Measurements from ENCODE around the gene MTCP1. TPM values are rescaled to one million over a fixed set of nuclear protein-coding genes. Genes with fewer than 3 reads are reported as not detected.

The MTCP1 gene
- total and polyA plus RNA-seq, 9 of the 15 experiments (the other 6 are each of a cell fraction or from before 2014, with no cell fraction given): 12.7 to 28.0 (median 22.9) TPM

GRCh38 chrX:155056877-155057792 lies 13.8 kb downstream of the MTCP1 start (continued):
- TF ChIP-seq, protein P1, sequence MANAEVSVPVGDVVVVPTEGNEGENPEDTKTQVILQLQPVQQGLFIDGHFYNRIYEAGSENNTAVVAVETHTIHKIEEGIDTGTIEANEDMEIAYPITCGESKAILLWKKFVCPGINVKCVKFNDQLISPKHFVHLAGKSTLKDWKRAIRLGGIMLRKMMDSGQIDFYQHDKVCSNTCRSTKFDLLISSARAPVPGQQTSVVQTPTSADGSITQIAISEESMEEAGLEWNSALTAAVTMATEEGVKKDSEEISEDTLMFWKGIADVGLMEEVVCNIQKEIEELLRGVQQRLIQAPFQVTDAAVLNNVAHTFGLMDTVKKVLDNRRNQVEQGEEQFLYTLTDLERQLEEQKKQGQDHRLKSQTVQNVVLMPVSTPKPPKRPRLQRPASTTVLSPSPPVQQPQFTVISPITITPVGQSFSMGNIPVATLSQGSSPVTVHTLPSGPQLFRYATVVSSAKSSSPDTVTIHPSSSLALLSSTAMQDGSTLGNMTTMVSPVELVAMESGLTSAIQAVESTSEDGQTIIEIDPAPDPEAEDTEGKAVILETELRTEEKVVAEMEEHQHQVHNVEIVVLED (CRISPR knock-in tag; IDR thresholded peaks at IDR 0.05): no peak
- TF ChIP-seq STAT5A (IDR thresholded peaks at IDR 0.05; ENCODE audit: borderline replicate concordance, low read length) (no peak), NCOA2 (IDR thresholded peaks at IDR 0.05; ENCODE audit: partially characterized antibody in 2 of 2) (no peak), HNRNPUL1 (IDR thresholded peaks at IDR 0.05; ENCODE audit: low read length) (no peak), MTA3 (IDR thresholded peaks at IDR 0.05; ENCODE audit: borderline replicate concordance) (no peak), SP2 (IDR thresholded peaks at IDR 0.05; ENCODE audit: extremely low read depth, low read depth, low read length, poor library complexity, severe bottlenecking) (no peak), CREM (IDR thresholded peaks at IDR 0.05; ENCODE audit: low read depth) (peak; percentile 83), TAL1 (IDR thresholded peaks at IDR 0.05) (no peak), E2F1 (CRISPR knock-in tag; IDR thresholded peaks at IDR 0.05) (no peak), RBM39 (optimal IDR thresholded peaks at IDR 0.05; ENCODE audit: low read depth, low read length) (no peak), SMC3 (conservative IDR thresholded peaks at IDR 0.05; ENCODE audit: insufficient read depth, low read depth, low read length) (peak; percentile 78), CREB1 (IDR thresholded peaks at IDR 0.05) (0 out of 2 replicates have a peak, but pooled peaks have one; percentile 37), CREB1 (CRISPR knock-in tag; IDR thresholded peaks at IDR 0.05) (peak; percentile 62), TRIM24 (IDR thresholded peaks at IDR 0.05) (no peak), TEAD1 (CRISPR knock-in tag; IDR thresholded peaks at IDR 0.05) (peak; percentile 9 to 93; a peak in 2 of 4 replicates)
